Esophagus squamous epithelium (tissue), 4 donors: ENCODE measurements around the gene VPS36.

Source experiments
- POLR2A ChIP-seq, 4 donors: fragments of 450-650 bp; IDR thresholded peaks; one replicate each; pipeline ENCODE4 v1.6.1; 2017; ENCODE audit warnings: antibody characterized with exemption in 4 of 4, mild to moderate bottlenecking in 4 of 4, moderate library complexity in 3 of 4
- TF ChIP-seq, protein P1 (sequence below), 6 experiments: fragments of 450-650 bp in 4 of 6; fragments of 200-600 bp in 2 of 6; sonication (generic) in 2 of 6; IDR thresholded peaks; one replicate each; pipeline ENCODE4 v1.5.1; 2016 to 2019; ENCODE audit warnings: antibody characterized with exemption in 6 of 6, mild to moderate bottlenecking in 4 of 6, moderate library complexity in 4 of 6

DNA sequence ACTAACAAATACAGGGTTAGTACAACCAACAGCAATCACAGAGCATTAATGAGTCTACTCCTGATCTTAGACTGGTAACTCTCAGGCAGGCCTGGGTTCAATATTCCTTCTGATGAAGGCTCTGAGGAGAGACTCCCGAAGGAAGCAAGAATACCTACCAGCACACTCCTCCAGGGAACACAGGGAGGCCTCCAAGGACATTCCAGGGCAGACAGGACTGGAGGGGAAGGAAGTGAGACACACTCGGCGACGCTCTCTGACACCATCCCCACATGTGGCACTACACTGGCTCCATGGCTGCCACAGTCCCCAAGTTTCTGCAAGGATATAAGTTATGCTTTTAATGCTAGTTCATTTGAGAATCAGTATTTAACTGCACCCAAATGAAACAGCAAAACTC is 64.6 kb downstream of the VPS36 start:
- TF ChIP-seq, protein P1, sequence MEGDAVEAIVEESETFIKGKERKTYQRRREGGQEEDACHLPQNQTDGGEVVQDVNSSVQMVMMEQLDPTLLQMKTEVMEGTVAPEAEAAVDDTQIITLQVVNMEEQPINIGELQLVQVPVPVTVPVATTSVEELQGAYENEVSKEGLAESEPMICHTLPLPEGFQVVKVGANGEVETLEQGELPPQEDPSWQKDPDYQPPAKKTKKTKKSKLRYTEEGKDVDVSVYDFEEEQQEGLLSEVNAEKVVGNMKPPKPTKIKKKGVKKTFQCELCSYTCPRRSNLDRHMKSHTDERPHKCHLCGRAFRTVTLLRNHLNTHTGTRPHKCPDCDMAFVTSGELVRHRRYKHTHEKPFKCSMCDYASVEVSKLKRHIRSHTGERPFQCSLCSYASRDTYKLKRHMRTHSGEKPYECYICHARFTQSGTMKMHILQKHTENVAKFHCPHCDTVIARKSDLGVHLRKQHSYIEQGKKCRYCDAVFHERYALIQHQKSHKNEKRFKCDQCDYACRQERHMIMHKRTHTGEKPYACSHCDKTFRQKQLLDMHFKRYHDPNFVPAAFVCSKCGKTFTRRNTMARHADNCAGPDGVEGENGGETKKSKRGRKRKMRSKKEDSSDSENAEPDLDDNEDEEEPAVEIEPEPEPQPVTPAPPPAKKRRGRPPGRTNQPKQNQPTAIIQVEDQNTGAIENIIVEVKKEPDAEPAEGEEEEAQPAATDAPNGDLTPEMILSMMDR (IDR thresholded peaks at IDR 0.05): no peak
- no peak for TF ChIP-seq POLR2A (IDR thresholded peaks at IDR 0.05)
